COLO668 (cell line): ENCODE measurements around the gene YJEFN3.

Source experiments
- DNase-seq: peaks from one replicate; lab custom pipeline; 2025; ENCODE audit not compliant: unreplicated experiment; lab: John Stamatoyannopoulos, UW

The YJEFN3 gene

DNA sequence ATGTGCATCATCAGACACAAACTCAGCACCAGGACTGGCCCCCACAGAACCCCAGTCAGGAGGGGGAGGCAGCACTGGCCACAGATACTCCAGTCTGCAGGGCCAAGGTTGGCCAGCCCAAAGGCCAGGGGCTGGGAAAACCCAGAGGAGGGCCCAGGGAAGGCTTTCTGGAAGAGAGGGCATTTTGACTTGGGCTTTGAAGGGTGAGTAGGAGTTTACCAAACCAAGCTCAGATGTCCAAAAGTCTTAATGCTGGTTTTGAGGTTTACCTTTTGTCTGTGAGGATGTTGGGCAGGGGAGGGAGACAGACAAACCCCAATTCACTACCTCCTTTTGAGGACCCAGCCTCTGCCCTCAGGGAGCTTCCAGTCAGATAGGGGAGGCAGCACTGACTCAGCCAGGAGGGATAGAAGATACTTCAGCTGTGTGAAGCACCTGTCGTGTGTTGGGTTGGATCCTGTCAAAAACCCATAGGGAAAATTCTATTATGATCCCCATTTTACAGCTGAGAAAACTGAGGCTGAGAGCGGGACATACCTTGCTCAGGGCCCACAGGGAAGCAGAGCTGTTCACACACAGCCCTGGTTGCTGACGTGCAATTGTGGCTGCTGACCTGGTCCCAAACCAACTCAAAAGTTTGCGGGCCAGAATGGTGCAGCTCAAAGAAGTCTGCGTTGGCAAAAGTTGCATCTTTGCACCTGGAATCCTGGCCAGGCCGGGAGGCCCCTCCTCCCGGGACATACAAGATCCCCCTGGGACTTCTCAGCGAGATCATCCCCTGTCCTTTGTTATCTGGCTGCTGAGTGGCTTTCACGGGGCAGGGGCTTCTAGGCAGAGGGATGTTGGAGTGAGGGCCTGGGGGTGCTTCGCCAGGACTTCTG is 22.5 kb downstream of the YJEFN3 start:
- DNase-seq, result no peak

- no peak for DNase-seq
Observed at GRCh38 chr19:19551853-19552192, 23.1 kb downstream of the YJEFN3 start.

DNA sequence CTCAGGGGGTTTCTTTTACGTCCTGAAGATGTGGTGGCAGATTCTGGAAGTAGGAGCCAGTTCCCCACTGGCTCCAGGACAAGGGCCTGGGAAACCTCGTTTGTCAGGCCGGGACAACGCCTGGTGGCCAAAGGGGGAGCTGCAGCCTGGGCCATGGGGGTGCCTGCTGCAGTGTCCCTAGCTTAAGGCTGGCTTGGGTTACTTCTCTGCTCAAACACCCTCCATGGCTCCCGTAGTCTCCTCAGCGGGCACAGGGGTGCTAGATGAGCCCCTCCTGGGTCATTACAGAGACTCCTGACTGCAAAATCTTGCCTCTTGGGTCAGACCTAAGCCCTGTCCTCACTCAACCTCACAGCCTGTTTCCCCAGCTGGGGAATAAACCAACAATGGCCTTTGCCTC is 24.1 kb downstream of the YJEFN3 start:
- peak; percentile 20 for DNase-seq

- no peak for DNase-seq
Observed at GRCh38 chr19:19553670-19554069, 25.0 kb downstream of the YJEFN3 start.

DNA sequence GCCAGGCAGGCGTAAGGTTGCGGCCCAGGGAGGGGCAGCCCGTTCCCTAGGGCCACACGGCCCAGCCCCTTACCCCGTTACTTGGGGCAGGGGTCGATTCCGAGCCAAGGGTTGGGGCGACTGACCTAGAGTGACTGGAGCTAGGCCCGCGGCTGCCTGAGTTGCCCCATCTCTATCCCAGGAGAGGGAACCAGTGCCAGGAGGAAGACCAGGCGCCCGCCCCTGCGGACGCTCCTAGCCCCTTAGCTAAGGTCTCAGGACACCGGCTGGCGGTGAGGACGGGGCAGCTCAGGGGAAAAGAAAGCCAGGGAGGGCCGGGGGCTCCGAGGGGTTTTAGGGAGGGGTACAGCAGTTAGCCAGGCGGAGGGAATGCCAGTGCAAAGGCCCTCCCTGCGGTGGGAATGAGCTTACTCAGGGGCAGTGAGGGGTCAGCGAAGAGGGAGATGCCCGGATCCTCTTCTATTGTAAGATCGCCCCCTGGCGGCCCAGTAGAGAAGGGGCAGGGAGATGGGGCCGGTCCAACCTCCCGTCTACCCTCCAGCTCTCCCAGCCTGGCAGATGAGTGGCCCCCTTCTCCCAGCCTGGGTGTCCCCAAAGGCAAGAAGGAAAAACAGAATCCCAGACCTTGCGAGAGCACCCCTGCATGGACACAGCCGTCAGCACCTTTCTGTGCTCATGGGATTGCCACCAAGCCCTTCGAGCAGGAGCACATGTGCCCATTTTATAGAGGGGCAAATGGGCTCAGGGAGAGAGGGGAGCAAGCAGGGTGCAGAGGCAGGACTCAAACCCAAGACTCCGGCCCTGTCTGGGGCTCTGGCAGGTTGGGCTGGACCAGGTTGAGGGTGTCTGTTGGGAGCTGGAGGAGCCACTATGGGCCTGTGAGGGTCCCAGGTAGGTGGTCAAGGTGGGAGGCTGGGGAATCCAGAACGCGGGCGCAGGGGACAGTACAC is 25.6 kb downstream of the YJEFN3 start:
- peak; percentile 54 for DNase-seq

DNA sequence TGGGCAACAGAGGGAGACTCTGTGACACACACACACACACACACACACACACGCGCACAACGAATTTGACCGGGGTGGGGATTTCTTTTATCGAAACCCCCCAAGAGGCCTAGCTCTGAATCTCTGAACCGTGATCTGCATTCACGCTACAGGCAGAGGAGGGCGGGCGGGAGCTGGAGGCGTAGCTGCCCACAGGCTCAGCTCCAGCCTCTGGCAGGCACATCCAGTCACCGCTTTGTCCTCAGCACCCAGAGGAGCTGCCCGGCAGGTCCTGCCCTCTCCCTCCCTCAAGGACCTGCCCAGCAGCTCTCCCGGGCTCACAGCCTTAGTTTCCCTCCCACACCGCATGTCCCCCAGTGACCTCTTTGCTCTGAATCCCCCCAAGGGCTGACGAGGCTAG is 29.3 kb downstream of the YJEFN3 start:
- no peak for DNase-seq

DNA sequence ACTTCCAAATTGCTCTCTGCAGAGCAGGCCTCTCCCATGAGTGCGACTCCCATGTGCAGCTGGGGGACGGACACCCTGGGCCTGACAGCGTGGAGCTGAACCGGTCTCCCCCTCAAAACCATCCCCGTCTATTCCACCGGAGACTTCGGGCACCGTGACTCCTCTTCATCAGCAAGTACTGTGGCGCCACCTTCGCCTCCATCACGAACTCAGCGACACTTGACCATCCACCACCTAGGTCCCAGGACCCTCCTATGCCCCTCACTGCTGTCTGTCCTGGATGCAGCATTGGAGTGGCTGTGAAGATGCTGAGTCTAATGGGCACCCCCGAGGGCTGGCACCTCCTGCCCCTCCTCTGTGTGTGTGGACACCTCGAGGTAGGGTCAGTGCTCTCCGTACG is 29.9 kb downstream of the YJEFN3 start:
- DNase-seq, result no peak

DNA sequence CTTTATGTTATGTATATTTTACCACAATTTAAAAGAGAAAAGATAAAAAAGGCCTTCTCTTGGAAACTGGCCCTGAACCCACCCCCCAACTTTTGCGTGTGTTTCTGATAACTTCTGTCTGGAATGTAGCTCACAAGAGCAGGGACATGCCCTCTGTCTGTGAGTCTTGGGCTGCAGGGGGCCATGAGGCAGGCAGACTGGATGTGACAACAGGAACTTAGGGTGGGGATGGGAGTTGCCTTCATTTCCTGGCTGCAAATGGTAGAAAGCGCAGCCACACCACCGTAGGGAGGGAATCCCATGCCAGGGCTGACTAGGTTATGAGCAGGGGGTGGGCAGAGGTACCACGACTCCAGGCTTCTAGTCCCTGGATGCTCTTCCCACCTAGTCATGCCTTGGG is 31.2 kb downstream of the YJEFN3 start:
- DNase-seq, result no peak

GRCh38 chr19:19561946-19562664 is 33.4 kb downstream of the YJEFN3 start:
- no peak for DNase-seq

DNA sequence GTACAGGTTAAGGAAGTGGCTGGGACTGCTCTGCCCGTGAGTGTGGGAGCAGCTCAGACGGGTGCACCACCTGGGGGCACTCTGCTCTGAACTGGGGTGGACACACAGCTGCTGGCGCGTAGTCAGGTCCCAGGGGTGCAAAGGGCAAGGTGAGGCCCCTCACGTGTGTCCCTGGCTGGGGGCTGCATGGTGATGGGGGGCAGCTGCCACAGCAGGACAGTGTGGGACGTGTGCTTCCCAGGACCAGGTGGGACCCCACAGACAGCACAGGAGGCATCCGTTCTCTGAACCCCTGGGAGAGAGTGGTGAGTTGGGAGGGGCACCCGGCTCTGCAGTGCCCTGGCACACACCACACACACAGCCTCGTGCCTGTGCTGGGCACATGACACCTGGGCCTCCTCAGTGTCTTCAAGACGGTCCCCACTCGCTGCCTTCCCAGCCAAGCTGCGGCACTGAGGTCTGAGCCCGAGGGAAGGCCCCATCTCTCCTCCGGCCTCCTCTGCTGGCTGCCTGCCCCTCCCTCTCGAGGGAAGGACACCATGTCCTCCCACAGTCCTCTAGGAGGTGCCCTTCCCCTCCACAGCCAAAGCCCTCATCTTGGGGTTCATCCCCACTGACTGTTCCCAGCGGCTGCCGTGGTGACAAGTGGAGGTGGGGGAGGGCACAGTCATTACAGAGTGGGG is 34.1 kb downstream of the YJEFN3 start:
- no peak for DNase-seq

- DNase-seq, result no peak
Observed at GRCh38 chr19:19563348-19563848, 34.7 kb downstream of the YJEFN3 start.

- no peak for DNase-seq
Observed at GRCh38 chr19:19566306-19566705, 37.6 kb downstream of the YJEFN3 start.

DNA sequence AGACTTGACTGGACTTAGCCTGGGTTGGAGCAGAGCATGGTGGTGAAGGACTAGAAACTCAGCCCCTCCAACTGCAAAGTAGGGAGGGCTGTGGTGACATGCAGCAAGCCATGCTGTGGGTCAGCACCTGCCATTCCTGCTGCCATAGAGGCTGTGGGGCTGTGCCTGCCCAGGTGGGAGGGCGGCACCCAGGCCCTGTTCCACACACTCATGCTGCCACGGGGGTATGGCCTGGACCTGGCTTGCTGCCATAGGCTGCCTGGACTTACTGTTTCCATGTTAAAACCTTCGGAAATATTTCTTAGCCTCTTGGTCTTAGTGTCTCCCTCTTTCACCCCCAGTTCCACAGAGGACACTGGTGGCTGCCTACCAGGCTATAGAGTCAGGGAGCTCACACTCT is 38.7 kb downstream of the YJEFN3 start:
- DNase-seq, result no peak

- no peak for DNase-seq
Observed at GRCh38 chr19:19568802-19569756, 40.4 kb downstream of the YJEFN3 start.

DNA sequence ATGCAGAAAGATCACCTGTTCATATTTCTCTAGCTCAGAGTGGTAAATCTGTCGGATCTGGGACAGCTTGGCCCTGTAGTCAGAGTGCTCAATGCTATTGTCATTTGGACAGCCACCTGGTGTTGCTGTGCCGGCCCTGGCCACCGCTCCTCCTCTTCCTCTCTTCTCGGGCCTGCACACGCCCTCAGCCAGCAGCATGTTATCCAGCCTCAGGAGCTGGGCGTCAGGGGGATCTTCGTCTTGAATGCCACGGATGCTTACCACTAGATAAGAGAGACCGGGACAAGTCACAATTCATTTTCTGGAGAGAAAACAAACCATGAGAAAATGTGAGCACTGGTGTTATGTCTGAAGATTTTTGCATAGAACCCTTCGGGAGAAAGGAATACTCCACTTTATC is 41.9 kb downstream of the YJEFN3 start:
- no peak for DNase-seq

- no peak for DNase-seq
Observed at GRCh38 chr19:19571071-19571786, 42.5 kb downstream of the YJEFN3 start.

- DNase-seq, result no peak
Observed at GRCh38 chr19:19575411-19575810, 46.7 kb downstream of the YJEFN3 start.

GRCh38 chr19:19578252-19578651 is 49.5 kb downstream of the YJEFN3 start:
- DNase-seq, result no peak
